K562 treated with DMSO at 1 percent for 24 hours (cell line): ENCODE measurements around the gene LAMB3. TPM values are rescaled to one million over a fixed set of nuclear protein-coding genes. Genes with fewer than 3 reads are reported as not detected.

Experiments used
- total RNA-seq: library from RNA; unstranded; fragments of 300-600 nt; gene quantifications from 2 replicates; pipeline ENCODE4 v1.2.3, GENCODE V29; 2022; ENCODE audit warnings: low read depth; ENCODE audit not compliant: insufficient read depth

The LAMB3 gene
- 10.5 and 12.1 TPM in 2 replicates for total RNA-seq

DNA sequence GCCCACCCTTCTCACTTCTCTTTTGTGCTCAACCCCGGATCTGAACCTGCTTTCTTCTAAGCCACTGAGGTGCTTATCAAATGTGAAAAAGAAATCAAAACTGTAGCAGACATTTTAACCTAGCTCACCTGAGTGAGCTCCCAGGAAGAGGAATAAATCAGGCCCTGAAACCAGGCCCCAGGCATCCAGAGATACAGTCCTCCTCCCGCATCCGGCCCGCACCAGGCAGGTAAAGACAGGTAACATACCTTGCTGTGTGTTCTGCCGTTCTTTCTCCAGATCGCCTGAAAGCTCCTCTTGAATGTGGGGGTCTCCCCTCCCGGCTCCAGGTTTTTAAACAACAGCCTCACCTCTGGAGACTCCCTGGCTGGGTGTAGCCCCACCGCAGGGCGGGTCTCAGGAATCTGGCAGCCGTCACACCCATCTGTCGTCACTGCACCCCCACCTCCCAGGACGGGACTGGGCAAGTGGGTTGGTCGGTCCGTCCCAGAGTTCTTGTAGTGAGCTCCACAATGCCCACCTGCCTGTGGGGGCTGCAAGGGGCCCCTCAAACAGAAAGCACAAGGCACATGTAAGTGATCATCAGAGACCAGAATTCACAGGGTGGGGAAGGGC, at the start of gene LAMB3:
TSS of gene LAMB3 (minus strand) at position 305 of the 615 bp plus-strand sequence. CDS start 1,481 bp downstream, outside the sequence.

DNA sequence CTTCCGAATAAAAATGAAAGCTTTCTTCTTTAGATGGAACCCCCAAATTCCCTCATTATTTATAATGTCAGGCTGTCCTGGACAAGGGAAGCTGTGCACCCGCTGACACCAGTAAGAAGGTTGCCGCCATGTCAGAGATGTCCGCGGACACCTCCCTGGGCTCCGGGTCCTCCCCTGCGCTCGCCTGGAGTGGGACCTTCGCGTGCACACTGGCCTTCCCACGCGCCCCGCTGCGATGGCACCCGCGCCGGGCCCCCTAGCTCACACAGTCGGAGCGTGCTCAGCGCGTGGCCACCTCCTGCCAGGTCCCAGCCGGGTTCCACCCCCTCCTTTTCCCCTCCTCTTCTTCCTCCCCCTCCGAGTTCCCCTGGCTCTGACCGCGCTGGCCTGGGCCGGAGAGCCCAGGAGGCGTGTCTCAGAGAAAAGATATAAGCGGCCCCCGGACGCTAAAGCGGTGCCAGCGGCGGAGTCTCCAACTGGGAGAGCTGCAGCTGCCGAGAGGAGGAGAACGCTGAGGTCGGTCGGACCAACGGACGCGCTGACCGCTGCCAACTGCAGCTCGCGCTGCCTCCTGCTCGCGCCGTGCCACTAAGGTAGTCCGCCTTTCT, 22.8 kb upstream of the LAMB3 start, which contains the start of gene G0S2:
TSS of gene G0S2 (plus strand) at position 456 of the 608 bp plus-strand sequence. CDS start 273 bp downstream, outside the sequence.

DNA sequence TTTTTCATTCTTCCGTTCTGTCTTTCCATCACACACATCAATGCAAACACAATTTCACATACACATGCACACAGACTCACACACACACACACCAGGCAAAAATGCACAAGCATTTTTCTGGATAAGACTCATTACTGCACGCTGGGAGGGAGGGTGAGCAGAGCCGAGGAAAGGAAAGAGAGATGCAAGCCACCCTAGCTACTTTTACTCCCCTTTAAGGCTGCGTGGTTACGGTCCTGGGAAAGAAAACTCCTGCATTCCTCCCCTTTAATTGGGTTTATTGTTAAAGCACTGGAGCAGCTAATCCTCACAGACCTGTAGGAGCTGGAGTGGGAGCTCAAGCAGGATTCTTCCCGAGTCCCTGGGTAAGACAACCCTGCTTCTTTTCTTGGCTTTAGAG, 68.8 kb downstream of the LAMB3 start, which contains the start of gene CAMK1G:
TSS of gene CAMK1G (plus strand) at position 307 of the 400 bp plus-strand sequence. CDS start 11,270 bp downstream, outside the sequence.

Other genes with a start within 250 kb of the LAMB3 start
- gene CAMK1G, start 68.7 kb downstream of the LAMB3 start, total RNA-seq, result not detected in 2 replicates
- 481 and 506 TPM in 2 replicates for gene G0S2, start 23.0 kb upstream of the LAMB3 start, total RNA-seq
- 1.4 and 1.7 TPM in 2 replicates for gene HSD11B1, start 52.4 kb upstream of the LAMB3 start, total RNA-seq
- gene TRAF3IP3, start 103.6 kb upstream of the LAMB3 start, total RNA-seq, result 0.97 TPM in 1 of 2 replicates, not detected in the other
- gene C1orf74, start 132.1 kb upstream of the LAMB3 start, total RNA-seq, result 2.5 and 2.9 TPM in 2 replicates
- gene IRF6, start 153.7 kb upstream of the LAMB3 start, total RNA-seq, result 0.85 and 1.1 TPM in 2 replicates
- 2.5 and 2.6 TPM in 2 replicates for gene UTP25, start 175.5 kb upstream of the LAMB3 start, total RNA-seq